H9 (cell line): ENCODE results near the gene ZIK1. TPM values are rescaled to one million over a fixed set of nuclear protein-coding genes. Genes with fewer than 3 reads are reported as not detected.

Experiments used
- DNase-seq: peaks from one replicate; pipeline ENCODE4 v3.0.0-alpha.2; 2017
- H2AFZ ChIP-seq: one replicate; pipeline ENCODE4 v1.6.1; 2013; ENCODE audit warnings: mild to moderate bottlenecking, low read length, control low read depth, moderate library complexity
- H2AK5ac ChIP-seq: 2 replicates; pipeline ENCODE4 v1.6.1; 2013; ENCODE audit warnings: low read length, control low read depth, mixed read lengths; ENCODE audit not compliant: insufficient read length
- H2BK120ac ChIP-seq: one replicate; pipeline ENCODE4 v1.6.1; 2013; ENCODE audit warnings: low read depth, mild to moderate bottlenecking, low read length, control low read depth, inconsistent platforms; ENCODE audit not compliant: poor library complexity, severe bottlenecking
- H2BK12ac ChIP-seq: 2 replicates; pipeline ENCODE4 v1.6.1; 2013; ENCODE audit warnings: low read length, control low read depth, mixed read lengths, low read depth; ENCODE audit not compliant: insufficient read length
- H2BK15ac ChIP-seq: 2 replicates; pipeline ENCODE4 v1.6.1; 2013; ENCODE audit warnings: low read depth, low read length, control low read depth
- H2BK20ac ChIP-seq: one replicate; pipeline ENCODE4 v1.6.1; 2013; ENCODE audit warnings: low read depth, mild to moderate bottlenecking, low read length, control low read depth, inconsistent platforms; ENCODE audit not compliant: poor library complexity, severe bottlenecking
- H2BK5ac ChIP-seq: 2 replicates; pipeline ENCODE4 v1.6.1; 2013; ENCODE audit warnings: low read length, control low read depth, mixed read lengths; ENCODE audit not compliant: insufficient read length
- H3K14ac ChIP-seq: 2 replicates; pipeline ENCODE4 v1.6.1; 2013; ENCODE audit warnings: low read length, control low read depth; ENCODE audit not compliant: insufficient read depth
- H3K18ac ChIP-seq: 2 replicates; pipeline ENCODE4 v1.6.1; 2013; ENCODE audit warnings: low read depth, mild to moderate bottlenecking, mixed read lengths, low read length, control low read depth; ENCODE audit not compliant: insufficient read length
- H3K23ac ChIP-seq: 2 replicates; pipeline ENCODE4 v1.6.1; 2013; ENCODE audit warnings: low read length, control low read depth, mixed read lengths, low read depth; ENCODE audit not compliant: insufficient read length
- H3K23me2 ChIP-seq: 2 replicates; pipeline ENCODE4 v1.6.1; 2013; ENCODE audit warnings: low read depth, mild to moderate bottlenecking, mixed read lengths, low read length, control low read depth; ENCODE audit not compliant: insufficient read length, poor library complexity, severe bottlenecking
- H3K27ac ChIP-seq: 2 replicates; pipeline ENCODE4 v1.5.1; 2013; ENCODE audit warnings: low read length, control low read depth, mixed read lengths, low read depth; ENCODE audit not compliant: insufficient read length
- H3K27me3 ChIP-seq: 2 replicates; pipeline ENCODE4 v1.6.1; 2013; ENCODE audit warnings: low read length, control low read depth, inconsistent platforms; ENCODE audit not compliant: insufficient read depth
- H3K4ac ChIP-seq: 2 replicates; pipeline ENCODE4 v1.6.1; 2013; ENCODE audit warnings: low read depth, mild to moderate bottlenecking, control low read depth, inconsistent platforms, low read length, moderate library complexity
- H3K4me1 ChIP-seq: 2 replicates; pipeline ENCODE4 v1.6.1; 2013; ENCODE audit warnings: low read length, control low read depth, inconsistent platforms; ENCODE audit not compliant: insufficient read depth
- H3K4me2 ChIP-seq: 2 replicates; pipeline ENCODE4 v1.6.1; 2013; ENCODE audit warnings: low read length, control low read depth, mixed read lengths; ENCODE audit not compliant: insufficient read length, insufficient read depth
- H3K56ac ChIP-seq: 2 replicates; pipeline ENCODE4 v1.6.1; 2013; ENCODE audit warnings: low read depth, mild to moderate bottlenecking, mixed read lengths, low read length, control low read depth; ENCODE audit not compliant: insufficient read length
- H3K79me1 ChIP-seq: 2 replicates; pipeline ENCODE4 v1.6.1; 2013; ENCODE audit warnings: low read depth, mild to moderate bottlenecking, moderate library complexity, low read length, control low read depth, inconsistent platforms; ENCODE audit not compliant: insufficient read depth, poor library complexity, severe bottlenecking
- H3K79me2 ChIP-seq: 2 replicates; pipeline ENCODE4 v1.6.1; 2013; ENCODE audit warnings: low read length, control low read depth, inconsistent platforms; ENCODE audit not compliant: insufficient read depth
- H3K9ac ChIP-seq: 2 replicates; pipeline ENCODE4 v1.6.1; 2013; ENCODE audit warnings: low read length, control low read depth, mixed read lengths; ENCODE audit not compliant: insufficient read length; ENCODE audit errors: extremely low read depth
- H3K9me3 ChIP-seq: one replicate; pipeline ENCODE4 v1.6.1; 2013; ENCODE audit warnings: low read depth, low read length, inconsistent platforms; ENCODE audit not compliant: control insufficient read depth
- H3T11ph ChIP-seq: one replicate; pipeline ENCODE4 v1.6.1; 2013; ENCODE audit warnings: mild to moderate bottlenecking, low read length, control low read depth, inconsistent platforms
- H4K20me1 ChIP-seq: one replicate; pipeline ENCODE4 v1.6.1; 2013; ENCODE audit not compliant: control insufficient read depth, insufficient read length, insufficient read depth
- H4K5ac ChIP-seq: 2 replicates; pipeline ENCODE4 v1.6.1; 2013; ENCODE audit warnings: low read depth, mild to moderate bottlenecking, mixed read lengths, low read length, control low read depth; ENCODE audit not compliant: insufficient read length
- H4K8ac ChIP-seq: replicated peaks from 2 replicates; pipeline ENCODE4 v1.6.1; 2013; ENCODE audit warnings: low read length, control low read depth, mixed read lengths, low read depth; ENCODE audit not compliant: insufficient read length
- H4K91ac ChIP-seq: 2 replicates; pipeline ENCODE4 v1.6.1; 2013; ENCODE audit warnings: low read depth, mild to moderate bottlenecking, moderate library complexity, mixed read lengths, low read length, control low read depth; ENCODE audit not compliant: insufficient read length
- H3K27ac Mint-ChIP-seq, 3 experiments: 2 replicates in 2 of 3; 3 replicates in 1 of 3; pipeline ENCODE4 v1.8.0; 2020 to 2021; ENCODE audit warnings: mixed read lengths in 3 of 3, mild to moderate bottlenecking in 1 of 3, moderate library complexity in 1 of 3
- H3K27me3 Mint-ChIP-seq: 2 replicates; pipeline ENCODE4 v1.8.0; 2021; ENCODE audit warnings: low read depth, mild to moderate bottlenecking, moderate library complexity, mixed read lengths
- H3K36me3 Mint-ChIP-seq, 3 experiments: 2 replicates in 2 of 3; 3 replicates in 1 of 3; pipeline ENCODE4 v1.8.0; 2020 to 2021; ENCODE audit warnings: low read depth in 3 of 3, mixed read lengths in 3 of 3; ENCODE audit not compliant: insufficient read depth in 1 of 3
- H3K4me1 Mint-ChIP-seq, 2 experiments: 2 replicates each; pipeline ENCODE4 v1.8.0; 2020; ENCODE audit warnings: mixed read lengths in 2 of 2
- H3K4me3 Mint-ChIP-seq, 2 experiments: 2 replicates in 1 of 2; 3 replicates in 1 of 2; pipeline ENCODE4 v1.8.0; 2020 to 2021; ENCODE audit warnings: mild to moderate bottlenecking in 2 of 2, mixed read lengths in 2 of 2, moderate library complexity in 1 of 2
- H3K9me3 Mint-ChIP-seq, 2 experiments: 2 replicates in 1 of 2; 3 replicates in 1 of 2; pipeline ENCODE4 v1.8.0; 2020; ENCODE audit warnings: mild to moderate bottlenecking in 2 of 2, mixed read lengths in 2 of 2, moderate library complexity in 1 of 2
- CTCF ChIP-seq: fragments of 200-600 bp; sonication (generic); conservative IDR thresholded peaks from 3 replicates; pipeline ENCODE4 v1.8.0; 2021; ENCODE audit warnings: antibody characterized with exemption, mild to moderate bottlenecking
- WGBS: extraction: QIAGEN DNeasy Blood & Tissue Kit; methylation state at CpG from one replicate; pipeline ENCODE4 v1.1.7; 2013; ENCODE audit warnings: missing lambda C conversion rate, low lambda C conversion rate, mixed read lengths; ENCODE audit not compliant: insufficient read length; ENCODE audit errors: extremely low coverage; 5-methylcytosine and 5-hydroxymethylcytosine counted together
- total RNA-seq: library from RNA; stranded (reverse); gene quantifications from 2 replicates; pipeline ENCODE4 v1.2.1, GENCODE V29; 2021

The ZIK1 gene
- total RNA-seq, 1 experiment from 2014 or later: 27.8 TPM

GRCh38 chr19:57559404-57560025, 24.4 kb upstream of the ZIK1 start, which contains the start of gene ZNF550:
ZNF550 (minus strand) TSS chr19:57559863; CDS start chr19:57559682, 181 bp downstream.
- Histone ChIP-seq H3K4me2 (peak within 1 kb of the TSS; percentile 87), H3K79me2 (peaks cover 6% of the 10 kb centered on the region), H2BK5ac (no peak within 1 kb of the TSS), H3K4ac (no peak within 1 kb of the TSS), H2BK20ac (no peak within 1 kb of the TSS), H3K23me2 (peaks cover 5% of the 10 kb centered on the region), H3K4me1 (no peaks in the 10 kb centered on the region), H3T11ph (no peak within 1 kb of the TSS), H2BK12ac (no peak within 1 kb of the TSS), H2BK120ac (no peak within 1 kb of the TSS), H2BK15ac (no peak within 1 kb of the TSS), H3K27ac (no peak within 1 kb of the TSS), H3K18ac (no peak within 1 kb of the TSS), H3K56ac (no peak within 1 kb of the TSS), H3K79me1 (no peaks in the 10 kb centered on the region), H4K20me1 (no peaks in the 10 kb centered on the region), H2AFZ (no peak within 1 kb of the TSS), H3K27me3 (no peaks in the 10 kb centered on the region), H3K9ac (peak within 1 kb of the TSS; percentile 82), H3K23ac (no peak within 1 kb of the TSS), H3K9me3 (peaks cover 15% of the 10 kb centered on the region), H4K5ac (no peak within 1 kb of the TSS), H4K91ac (no peak within 1 kb of the TSS), H2AK5ac (no peak within 1 kb of the TSS), H3K14ac (peak within 1 kb of the TSS; percentile 79; the same call in 1 of the 2 replicates), H4K8ac (no peak within 1 kb of the TSS)
- H3K27me3 Mint-ChIP-seq: peaks cover 7% of the 10 kb centered on the region; the same call in 1 of the 2 replicates
- H3K4me3 Mint-ChIP-seq: peak within 1 kb of the TSS; percentile 89 to 98
- no peak for TF ChIP-seq CTCF
- peak within 1 kb of the TSS in 2 of 3 experiments; percentile 86 to 95; a peak in 5 of 7 replicates for H3K27ac Mint-ChIP-seq
- peak; percentile 84 for DNase-seq
- H3K36me3 Mint-ChIP-seq: peaks cover 36 to 53% (median 39%) of the 10 kb centered on the region in 3 experiments
- H3K9me3 Mint-ChIP-seq: peaks cover 48 to 53% of the 10 kb centered on the region in 2 experiments
- H3K4me1 Mint-ChIP-seq: peaks cover 10 to 12% of the 10 kb centered on the region in 2 experiments
- WGBS: no CpG with 5 or more reads among the region's 56 CpGs
